ENCODE measurements around the gene MTARC2.
"Not testable (repeated sequence)": the region's sequence is repeated elsewhere in the genome, so short reads cannot be mapped to it uniquely, and the experiment has no call there.

The MTARC2 gene

DNA sequence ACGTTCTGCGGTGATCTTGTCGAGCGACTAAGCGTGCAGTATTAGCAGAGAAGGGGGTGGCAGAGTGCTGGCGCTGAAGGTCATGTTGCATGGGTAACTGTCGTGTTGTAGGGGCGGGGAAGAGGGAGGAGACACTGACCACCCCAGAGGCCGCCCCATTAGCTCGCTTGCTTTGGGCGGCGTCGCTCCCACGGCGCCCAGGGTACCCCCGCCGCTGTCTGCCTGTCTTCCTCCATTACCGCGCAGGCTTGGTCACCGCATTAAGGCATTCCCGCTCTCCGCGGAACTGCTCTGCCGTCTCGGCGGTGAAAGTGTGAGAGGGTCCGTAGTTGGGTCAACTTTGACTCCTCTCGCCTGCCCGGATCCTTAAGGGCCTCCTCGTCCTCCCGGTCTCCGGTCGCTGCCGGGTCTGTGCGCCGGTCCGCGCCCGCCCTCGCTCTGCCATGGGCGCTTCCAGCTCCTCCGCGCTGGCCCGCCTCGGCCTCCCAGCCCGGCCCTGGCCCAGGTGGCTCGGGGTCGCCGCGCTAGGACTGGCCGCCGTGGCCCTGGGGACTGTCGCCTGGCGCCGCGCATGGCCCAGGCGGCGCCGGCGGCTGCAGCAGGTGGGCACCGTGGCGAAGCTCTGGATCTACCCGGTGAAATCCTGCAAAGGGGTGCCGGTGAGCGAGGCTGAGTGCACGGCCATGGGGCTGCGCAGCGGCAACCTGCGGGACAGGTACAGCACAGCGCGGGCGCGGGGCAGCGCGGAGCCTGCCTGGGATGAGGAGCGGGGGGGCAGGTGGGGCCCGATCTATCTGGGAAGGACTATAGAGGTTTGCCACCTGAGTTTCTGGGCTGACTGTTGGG, at the start of gene MTARC2:
Gene MTARC2, plus strand, starts transcription at position 234 of the 846 bp plus-strand sequence. Its CDS starts 210 bp downstream, at position 444.
- no peak for DNase-seq

DNA sequence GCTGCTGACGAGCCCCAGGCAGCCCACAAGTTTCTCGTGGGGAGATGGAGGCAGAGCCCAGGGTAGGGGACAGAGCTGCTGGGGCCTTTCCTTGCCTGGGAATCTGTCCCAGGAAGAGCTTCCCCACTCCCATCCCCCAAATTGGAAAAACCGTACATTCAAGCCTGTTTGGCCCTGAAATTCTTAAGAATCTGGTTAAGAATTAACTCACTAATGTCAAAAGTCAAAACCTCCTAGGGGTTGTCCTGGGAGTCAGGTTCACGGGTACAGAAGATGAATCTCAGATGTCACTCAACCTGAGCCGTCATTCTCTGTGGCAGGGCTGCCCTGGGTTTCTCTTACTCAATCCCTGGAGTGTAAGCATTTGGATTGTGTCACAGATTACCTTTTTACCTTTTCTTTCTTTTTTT, 49.5 kb upstream of the MTARC2 start:
- no peak for DNase-seq

DNA sequence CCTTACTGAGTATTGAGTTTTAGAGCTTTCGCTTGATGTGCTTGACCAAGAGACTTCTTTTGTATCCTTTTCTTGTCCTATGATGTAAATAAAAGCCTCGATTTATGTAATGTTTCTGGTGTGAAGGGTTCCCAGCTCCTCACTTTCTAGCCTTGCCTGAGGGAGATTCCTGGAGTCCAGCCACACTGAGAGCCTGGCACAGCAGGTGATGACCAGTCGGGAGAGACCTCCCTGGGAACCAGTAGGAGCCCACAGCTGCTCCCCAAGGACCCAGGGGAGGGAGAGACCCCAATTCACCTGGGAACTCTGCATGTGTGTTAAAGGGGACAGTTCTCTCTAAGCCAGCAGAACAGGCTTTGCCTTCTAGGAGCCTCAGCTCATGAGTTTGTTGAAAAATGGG, 49.1 kb upstream of the MTARC2 start:
- DNase-seq: no peak

DNA sequence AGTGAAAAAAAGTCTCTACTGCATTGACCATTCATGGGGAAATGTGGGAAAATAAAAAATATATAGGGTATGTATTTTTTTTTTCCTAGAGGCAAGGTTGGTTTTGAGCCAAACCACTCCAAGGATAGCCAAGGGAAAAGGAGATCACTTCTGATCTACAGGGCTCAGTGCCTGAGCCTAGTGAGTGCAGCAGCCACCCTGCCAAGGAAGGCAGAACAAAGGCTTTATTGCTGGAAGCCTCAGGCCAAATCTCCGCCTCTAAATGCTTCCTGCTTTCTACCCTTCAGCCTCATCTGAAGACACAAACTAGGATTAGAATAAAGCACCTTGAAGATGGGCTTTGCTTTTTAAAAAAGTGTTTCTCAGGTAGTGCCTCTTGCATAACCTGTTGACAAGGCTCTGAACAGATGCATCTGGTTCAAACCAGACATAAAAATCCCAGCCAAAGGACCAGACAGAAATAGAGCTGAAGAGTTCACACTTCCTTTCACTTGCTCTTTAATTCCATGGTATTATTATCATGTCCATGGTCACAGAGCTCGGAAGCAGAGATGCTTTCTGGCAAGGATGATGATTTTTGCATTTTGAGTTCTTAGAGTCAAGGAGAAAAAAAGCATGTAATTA, 47.5 kb upstream of the MTARC2 start:
- DNase-seq: no peak

DNA sequence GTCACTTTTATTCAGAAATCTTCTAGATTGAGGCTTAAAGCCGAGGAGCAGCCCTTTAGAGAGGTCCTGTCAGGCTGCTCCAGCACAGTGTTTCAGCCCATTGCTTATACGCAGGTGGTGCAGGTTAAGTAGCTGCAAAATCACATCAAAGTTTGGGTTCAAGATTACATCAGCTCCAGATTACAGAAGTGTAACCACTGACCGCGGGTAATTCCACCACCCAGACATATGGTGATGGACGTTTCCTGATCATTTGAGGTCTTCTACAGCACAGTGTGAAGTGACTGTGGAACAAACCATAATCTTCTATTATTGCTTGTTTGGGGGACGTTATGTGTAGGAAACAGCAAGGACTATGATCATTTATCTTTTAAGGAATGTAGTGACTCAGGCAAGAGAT, 46.1 kb upstream of the MTARC2 start:
- DNase-seq: no peak

DNA sequence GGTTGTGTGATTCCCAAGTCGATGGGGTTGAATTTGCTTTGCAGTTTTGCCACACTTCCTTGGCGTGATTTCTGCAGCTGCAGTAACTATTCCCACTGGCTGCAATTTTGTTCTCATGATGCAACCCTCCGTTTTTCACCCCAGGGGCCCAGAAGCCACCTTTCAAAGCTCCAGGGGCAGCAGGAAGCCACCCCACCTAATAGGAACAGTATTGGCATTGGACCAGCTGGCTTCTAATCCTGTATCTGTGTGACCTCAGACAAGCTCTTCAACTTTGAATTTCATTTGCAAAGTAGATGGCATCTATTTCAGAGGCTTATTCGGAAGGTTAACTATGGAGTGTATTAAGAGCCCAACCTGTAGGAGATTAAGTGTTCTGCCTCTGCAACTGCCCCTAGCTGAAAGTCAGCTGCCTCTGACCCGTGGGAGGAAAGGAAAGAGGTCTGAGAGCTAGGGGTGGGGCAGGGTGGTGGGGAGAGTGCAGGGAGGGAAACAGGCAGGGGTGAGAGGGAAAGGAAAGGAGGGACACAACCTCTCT, 45.3 kb upstream of the MTARC2 start:
- no peak for DNase-seq

DNA sequence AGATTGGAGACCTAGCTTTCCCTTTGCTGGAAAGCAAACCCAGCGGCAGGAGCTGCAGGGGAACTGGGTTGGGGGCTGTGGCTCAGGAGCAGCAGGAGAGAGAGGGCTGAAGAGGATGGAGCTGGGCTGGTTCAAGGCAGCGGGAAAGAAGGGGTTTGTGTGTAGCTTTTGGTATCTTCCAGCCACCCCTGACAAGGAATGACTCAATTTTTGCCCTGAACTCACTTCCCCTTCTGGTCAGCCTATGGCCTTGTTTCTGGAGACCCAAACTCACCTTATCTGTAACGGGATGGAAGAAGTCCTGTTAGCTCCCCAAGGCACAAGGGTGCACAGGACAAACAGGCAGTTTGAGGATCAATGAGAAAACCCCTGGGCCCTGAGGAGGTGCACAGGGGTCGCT, 44.8 kb upstream of the MTARC2 start:
- DNase-seq: no peak

DNA sequence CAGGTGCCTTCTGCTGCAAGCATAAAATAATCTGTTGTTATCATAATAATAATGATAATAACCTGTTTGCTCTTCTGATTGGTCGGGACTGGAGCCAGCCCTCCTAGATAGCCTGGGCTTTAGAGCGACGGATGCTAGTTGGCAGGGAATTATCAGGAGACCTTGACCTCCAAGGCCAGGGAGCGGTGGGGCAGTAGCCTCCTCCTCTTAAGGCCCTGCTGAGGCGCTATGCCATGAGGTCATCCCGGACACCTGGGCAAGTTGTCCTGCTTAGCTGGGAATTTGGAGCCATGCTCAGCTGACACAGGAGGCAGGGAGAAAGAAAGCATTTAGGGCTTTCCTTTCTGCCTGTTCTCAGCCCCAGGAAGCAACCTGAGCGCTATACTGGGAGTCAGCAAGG, 42.3 kb upstream of the MTARC2 start:
- no peak for DNase-seq

DNA sequence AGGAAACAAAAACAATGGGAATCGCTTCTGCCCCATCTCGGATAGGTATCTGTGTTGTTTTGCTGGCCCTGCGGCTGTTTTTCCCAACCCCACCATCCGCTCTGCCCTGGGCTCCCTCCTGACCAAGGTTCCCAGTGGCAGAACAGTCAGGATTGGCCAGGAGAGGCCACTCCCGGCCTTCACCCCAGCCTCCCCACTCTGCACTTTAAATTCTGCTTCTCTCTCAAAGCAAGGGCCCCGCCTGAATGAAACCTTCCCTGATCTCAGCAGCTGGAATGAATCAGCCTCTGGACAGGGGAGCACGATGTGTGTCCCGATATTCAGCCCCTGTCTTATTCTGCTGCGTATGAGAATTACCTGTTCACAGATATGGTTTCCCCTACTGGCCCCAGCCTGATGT, 41.6 kb upstream of the MTARC2 start:
- no peak for DNase-seq

DNA sequence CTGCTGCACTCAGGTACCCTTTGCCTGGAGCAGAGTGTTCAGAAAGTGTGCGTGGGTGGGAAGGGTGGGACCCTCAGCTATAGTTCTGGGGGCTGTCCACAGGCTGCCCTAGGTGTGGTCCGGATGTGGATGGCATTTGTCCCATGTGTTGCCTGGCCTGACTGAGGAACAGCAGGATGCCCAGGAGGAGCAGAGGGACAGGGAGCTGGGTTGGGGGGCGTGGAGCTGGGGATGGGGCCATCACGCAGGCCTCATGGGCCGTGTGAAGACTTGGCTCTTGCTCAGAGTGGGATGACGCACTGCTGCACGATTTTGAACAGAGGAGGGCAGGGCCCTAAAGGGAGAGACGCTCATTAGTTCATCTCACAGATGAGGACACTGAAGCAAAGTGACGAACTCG, 41.0 kb upstream of the MTARC2 start:
- DNase-seq: no peak

DNA sequence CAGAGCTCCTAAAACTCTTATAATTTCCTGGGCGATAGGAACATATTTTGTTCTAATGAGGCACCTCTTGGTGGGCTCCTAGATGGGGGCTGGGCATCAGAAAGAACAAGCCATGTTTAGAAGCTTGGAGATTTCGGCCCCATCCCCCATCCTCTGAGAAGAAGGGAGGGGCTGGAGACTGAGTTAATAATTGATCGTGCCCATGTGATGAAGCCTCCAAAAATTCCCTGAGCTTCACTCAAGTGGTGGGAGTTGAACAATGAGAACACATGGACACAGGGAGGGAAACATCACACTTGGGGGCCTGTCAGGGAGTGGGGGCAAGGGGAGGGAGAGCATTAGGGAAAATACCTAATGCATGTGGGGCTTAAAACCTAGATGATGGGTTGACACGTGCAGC, 39.9 kb upstream of the MTARC2 start:
- no peak for DNase-seq

DNA sequence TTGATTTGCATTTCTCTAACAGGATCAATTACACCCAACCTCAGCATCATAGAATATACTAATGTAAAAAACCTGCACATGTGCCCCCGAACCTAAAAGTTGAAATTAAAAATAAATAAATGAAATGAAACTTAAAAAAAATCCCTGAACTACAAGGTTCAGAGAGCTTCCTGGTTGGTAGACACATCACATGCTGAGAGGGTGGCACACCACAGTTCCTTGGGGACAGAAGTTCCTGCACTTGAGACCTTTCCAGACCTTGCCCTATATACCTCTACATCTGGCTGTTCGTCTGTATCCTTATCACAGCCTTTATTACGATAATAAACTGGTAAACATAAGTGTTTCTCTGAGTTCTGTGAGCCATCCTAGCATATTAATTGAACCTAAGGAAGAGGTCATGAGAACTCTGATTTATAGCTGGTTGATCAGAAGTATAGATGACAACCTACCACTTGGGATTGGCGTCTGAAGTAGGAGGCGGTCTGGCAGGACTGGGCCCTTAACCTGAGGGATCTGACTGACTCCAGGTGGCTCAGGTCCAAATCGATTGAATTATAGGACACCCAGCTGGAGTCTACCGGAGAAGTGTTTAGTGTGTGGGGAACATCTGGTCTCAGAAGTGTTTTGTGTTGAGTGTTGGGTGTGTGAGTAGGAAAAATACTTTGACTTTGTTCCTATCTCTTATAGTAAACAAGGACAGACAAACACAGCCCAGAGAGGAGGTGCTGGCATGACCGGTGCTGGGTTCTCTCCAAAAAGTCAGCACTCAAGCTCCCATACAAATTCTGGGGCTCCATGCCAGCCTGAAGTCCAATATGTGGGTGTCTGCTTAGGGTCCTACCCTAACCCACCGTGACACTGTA, 39.0 kb upstream of the MTARC2 start:
- DNase-seq: no peak

DNA sequence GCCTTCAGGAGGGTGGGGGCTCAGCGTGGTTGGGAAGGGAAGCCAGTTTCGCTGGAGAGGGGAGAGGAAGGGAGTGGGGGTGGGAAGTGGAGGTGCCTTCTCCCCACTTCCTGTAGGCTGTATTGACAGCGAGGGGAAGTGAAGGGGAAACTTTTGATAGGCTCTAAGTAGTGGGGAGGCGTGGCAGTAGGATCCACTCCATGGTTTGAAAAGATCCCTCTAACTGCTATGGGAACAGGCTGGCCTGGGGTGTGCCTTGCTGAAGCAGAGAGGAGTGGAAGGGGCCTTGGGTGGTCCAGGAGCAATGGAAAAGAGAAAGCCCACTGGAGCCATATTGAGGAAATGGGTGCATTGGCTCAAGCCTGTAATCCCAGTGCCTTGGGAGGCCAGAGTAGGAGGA, 37.8 kb upstream of the MTARC2 start:
- DNase-seq: no peak

DNA sequence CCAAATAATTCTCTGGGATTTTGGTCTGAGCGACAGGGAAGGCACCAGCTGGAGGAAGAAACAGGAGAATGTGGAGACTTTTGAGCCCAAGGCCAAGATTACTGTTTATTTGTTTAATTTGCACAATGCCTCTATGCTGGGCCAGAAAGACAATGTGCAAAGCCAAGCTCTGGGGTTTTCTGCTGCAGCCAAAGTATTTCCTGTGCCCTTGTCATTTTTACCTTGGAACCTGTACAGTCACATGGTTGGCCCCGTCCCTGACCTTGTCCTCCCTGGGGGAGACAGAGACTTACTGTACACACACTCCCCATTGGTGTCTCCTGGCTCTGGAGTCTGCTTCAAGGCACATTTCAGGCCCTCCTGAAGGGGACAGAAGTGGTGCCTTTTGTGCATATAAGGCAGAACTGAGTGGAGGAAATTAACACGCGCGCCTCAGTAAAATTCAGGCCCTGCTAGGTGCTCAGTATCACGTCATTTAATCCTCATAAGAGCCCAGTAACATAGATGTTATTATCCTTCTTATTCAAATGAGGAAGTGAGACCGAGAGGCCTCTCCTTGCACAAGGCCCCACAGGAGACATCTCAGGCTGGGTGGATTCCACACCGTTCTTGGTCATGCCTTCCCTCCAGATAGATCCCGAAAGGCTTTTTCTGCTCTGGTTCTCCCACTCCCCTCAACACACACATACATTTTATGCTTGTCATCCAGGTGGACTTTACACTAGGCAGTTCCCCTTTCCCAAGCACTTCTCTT, 36.9 kb upstream of the MTARC2 start:
- no peak for DNase-seq

DNA sequence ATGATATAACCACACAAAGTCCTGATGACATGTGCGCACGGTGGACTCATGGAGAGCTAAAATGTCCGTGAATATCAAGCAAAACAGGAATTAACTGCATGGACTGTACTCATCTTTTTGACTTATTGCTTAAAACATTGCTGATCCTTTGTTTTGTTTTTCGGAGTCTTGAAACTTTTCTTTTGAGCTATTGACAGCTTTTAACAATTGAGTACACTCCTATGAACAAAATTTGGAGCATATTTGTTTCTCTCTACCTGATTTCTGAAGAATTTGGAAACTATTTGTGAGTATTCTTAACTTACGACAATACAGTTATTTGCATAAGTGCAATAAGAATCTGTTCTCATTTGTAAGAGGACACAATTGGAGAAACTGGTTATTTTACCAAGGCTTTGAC, 32.1 kb upstream of the MTARC2 start:
- DNase-seq: not testable (repeated sequence)

DNA sequence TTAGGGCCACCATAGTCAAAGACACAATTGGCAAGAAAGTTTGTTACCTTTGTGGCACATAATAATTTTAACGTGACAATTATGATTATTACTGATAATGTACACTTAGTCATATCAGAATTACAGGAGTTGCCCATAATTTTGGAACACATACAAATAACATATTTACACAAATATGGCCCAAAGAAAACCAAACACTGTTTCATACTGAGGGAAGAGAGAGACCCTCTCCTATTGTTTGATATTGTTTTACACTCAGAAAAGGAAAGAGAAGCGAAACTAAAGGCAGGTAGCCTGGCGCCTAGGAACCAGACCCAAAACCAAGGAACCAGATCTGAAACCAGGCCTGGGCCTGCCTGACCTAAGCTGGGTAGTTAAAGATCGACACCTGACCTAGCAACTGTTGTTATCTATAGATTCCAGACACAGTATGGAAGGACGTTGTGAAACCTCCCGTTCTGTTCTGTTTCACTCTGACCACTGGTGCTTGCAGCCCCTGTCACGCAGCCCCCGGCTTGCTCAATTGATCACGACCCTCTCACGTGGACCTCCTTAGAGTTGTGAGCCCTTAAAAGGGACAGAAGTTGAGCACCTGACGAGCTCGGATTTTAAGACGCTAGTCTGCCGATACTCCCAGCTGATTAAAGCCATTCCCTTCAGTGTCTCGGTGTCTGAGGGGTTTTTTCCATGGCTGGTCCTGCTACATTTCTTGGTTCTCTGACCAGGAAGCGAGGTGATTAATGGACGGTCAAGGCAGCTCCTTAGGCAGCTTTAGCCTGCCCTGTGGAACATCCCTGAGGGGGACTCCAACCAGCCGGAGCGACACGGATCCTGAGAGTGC, 30.1 kb upstream of the MTARC2 start:
- DNase-seq: no peak

DNA sequence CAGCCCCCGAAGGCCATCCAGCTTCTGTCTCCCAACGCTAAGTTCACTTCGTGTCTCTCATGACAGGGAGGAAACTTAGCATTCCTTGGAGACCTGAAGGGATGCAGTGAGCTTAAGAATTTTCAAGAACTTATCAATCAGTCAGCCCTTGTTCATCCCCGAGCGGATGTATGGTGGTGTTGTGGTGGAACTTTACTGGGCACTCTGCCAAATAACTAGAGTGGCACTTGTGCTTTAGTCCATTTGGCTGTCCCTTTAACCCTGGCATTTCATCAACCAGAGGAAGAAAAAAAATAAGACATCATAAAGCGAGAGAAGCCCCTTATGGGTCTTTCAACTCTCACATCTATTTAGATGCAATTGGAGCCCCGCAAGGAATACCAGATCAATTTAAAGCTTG, 26.9 kb upstream of the MTARC2 start:
- not testable (repeated sequence) for DNase-seq

DNA sequence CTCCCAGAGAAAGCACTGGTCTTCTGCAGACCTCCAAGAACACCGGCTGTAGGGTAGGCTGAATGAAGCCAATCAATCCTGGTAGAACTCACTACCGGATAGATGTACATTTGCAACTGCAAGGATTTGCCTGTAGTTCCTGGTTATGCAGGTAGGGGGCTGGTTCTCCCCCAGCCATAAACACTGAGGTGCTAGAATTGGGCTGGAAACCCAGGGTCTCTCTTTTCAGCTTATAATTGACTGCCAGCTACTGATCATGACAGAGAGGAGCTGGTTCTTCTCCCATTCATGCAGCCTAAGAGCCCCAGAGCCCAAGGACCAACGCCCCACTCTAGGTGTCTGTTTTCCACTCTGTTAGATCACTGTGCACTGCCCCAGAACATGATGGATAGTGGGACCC, 21.5 kb upstream of the MTARC2 start:
- no peak for DNase-seq

DNA sequence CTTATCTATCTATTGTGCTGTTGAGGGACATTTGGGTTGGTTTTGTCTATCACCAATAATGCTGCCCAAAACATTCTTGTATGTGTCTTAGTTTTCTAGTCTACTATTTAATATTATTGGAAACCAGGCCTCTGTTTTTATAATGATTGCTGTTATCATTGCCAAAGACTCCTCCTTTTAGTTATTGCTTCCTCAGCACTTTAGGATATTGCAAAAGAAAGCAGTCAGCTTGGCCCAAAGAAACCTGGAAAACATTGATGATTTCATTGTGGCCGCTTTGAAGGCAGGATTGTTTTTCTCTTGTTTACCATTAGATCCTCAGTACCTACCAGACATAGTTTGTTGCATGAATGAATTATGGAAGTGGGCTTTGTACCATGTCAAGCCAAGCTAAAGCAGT, 20.6 kb upstream of the MTARC2 start:
- DNase-seq: no peak

DNA sequence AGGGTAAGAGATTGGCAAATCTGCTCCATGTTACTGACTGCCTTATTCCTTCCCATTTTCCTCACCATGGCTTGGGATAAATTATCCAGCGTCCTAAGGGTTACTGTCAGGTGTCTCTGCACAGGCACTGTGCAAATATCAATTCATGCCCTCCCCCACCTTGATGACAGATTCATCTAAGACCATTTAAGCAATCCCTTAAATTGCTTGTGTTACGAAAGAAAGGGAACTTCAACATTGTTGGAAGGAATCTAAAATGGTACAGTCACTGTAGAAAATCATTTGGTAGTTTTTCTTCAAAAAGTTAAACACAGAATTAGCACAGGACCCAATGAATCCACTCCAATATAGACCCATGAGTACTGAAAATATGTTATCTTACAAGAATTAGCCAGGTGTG, 17.6 kb upstream of the MTARC2 start:
- DNase-seq: peak in 1 of 2 experiments; percentile 7

DNA sequence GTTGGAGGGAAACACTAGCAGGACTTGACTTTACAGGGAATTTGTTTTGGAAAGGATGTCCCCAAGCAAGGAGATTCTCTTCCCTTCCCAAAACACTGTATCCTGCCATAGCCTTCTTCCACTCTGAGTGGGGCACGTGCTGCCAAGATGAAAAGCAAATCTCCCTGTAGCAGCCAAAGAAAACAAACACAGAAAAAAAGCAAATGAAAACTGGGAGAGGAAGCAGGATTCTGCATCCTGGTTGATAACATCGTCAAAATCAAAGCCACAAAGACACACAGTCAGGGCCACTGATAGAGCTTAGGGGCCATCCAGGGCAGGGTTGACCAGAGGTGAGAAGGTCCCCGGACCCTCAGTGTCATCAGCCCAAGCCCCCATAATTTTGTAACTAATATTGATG, 16.0 kb upstream of the MTARC2 start:
- no peak for DNase-seq

DNA sequence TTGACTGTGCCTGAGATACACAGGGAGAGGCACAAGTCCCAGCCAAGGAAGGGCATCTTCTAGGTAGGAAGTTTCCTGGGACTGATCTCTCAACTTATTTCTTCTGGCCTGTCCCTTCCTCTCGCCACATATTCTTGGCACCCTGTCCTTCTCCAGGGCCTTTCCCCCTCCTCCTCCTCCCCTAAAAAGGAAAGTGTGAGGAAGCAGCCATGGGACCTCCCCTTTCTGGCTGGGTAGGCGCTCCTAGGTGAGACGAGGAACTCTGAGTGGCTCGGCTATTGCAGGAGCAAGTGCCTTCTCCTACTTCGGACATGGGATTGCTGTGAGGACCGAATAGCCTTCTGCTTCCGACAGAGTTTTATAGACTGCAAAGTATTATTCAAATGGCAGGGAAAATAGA, 15.5 kb upstream of the MTARC2 start:
- no peak for DNase-seq
